Measurements from ENCODE around the gene HOXD10. TPM values are rescaled to one million over a fixed set of nuclear protein-coding genes. Genes with fewer than 3 reads are reported as not detected.

The HOXD10 gene
- total RNA-seq, 1 donor = 58.7 TPM

GRCh38 chr2:176107731-176108181 lies 8.8 kb upstream of the HOXD10 start:
- no peak for DNase-seq (ENCODE audit: low read depth)
- no peak for TF ChIP-seq CTCF (IDR thresholded peaks at IDR 0.05; ENCODE audit: insufficient read depth, low read depth, low read length)
- peak overlapping the region; percentile 62 for H3K4me3 ChIP-seq (ENCODE audit: low read depth, low read length)

GRCh38 chr2:176109192-176109901 lies 7.2 kb upstream of the HOXD10 start:
- TF ChIP-seq CTCF (IDR thresholded peaks at IDR 0.05; ENCODE audit: insufficient read depth, low read depth, low read length) = no peak
- peak overlapping the region; percentile 62 for H3K4me3 ChIP-seq (ENCODE audit: low read depth, low read length)
- no peak for DNase-seq (ENCODE audit: low read depth)

- peak; percentile 15 for DNase-seq (ENCODE audit: low read depth)
- H3K4me3 ChIP-seq (ENCODE audit: low read depth, low read length) = peak overlapping the region; percentile 62
- TF ChIP-seq CTCF (IDR thresholded peaks at IDR 0.05; ENCODE audit: insufficient read depth, low read depth, low read length) = no peak
Measured at GRCh38 chr2:176109946-176110345, 6.6 kb upstream of the HOXD10 start.

- no peak for TF ChIP-seq CTCF (IDR thresholded peaks at IDR 0.05; ENCODE audit: insufficient read depth, low read depth, low read length)
- peak overlapping the region; percentile 62 for H3K4me3 ChIP-seq (ENCODE audit: low read depth, low read length)
- no peak for DNase-seq (ENCODE audit: low read depth)
Measured at GRCh38 chr2:176110415-176111308, 5.9 kb upstream of the HOXD10 start.

GRCh38 chr2:176111309-176111663 lies 5.3 kb upstream of the HOXD10 start:
- H3K4me3 ChIP-seq (ENCODE audit: low read depth, low read length) = peak overlapping the region; percentile 62
- DNase-seq (ENCODE audit: low read depth) = peak; percentile 79

GRCh38 chr2:176111846-176112374 lies 4.7 kb upstream of the HOXD10 start:
- DNase-seq (ENCODE audit: low read depth) = no peak
- no peak for TF ChIP-seq CTCF (IDR thresholded peaks at IDR 0.05; ENCODE audit: insufficient read depth, low read depth, low read length)
- peak overlapping the region; percentile 62 for H3K4me3 ChIP-seq (ENCODE audit: low read depth, low read length)

More at GRCh38 chr2:176111309-176111663, 5.3 kb upstream of the HOXD10 start:
- TF ChIP-seq CTCF (IDR thresholded peaks at IDR 0.05; ENCODE audit: insufficient read depth, low read depth, low read length) = peak; percentile 74

All from fibroblast of villous mesenchyme (primary cell).